Liver (tissue), 9 donors: Measurements from ENCODE around the gene CEP126. TPM values are rescaled to one million over a fixed set of nuclear protein-coding genes. Genes with fewer than 3 reads are reported as not detected.

Source experiments
- DNase-seq: peaks from one replicate; pipeline ENCODE4 v3.0.0-alpha.2; 2017; ENCODE audit warnings: low spot score
- H3K27ac ChIP-seq, 2 donors: one replicate each; pipeline ENCODE4 v1.7.0; 2013; ENCODE audit warnings: inconsistent platforms in 2 of 2, low read length in 2 of 2, control low read depth in 1 of 2, low read depth in 1 of 2, mild to moderate bottlenecking in 1 of 2
- H3K27me3 ChIP-seq, 4 donors: one replicate each; pipeline versions ENCODE4 v1.6.1 to v1.7.0; 2013; ENCODE audit warnings: low read length in 3 of 4, inconsistent platforms in 1 of 4, mild to moderate bottlenecking in 1 of 4, moderate library complexity in 1 of 4; ENCODE audit not compliant: control insufficient read depth in 4 of 4, insufficient read depth in 4 of 4
- H3K36me3 ChIP-seq, 4 donors: one replicate each; pipeline versions ENCODE4 v1.6.1 to v1.7.0; 2013; ENCODE audit warnings: low read length in 3 of 4, mild to moderate bottlenecking in 3 of 4, low read depth in 1 of 4, moderate library complexity in 1 of 4; ENCODE audit not compliant: control insufficient read depth in 4 of 4, insufficient read depth in 3 of 4
- H3K4me1 ChIP-seq, 4 donors: one replicate each; pipeline versions ENCODE4 v1.6.1 to v1.7.0; 2013; ENCODE audit warnings: low read length in 3 of 4, mild to moderate bottlenecking in 3 of 4, moderate library complexity in 1 of 4; ENCODE audit not compliant: control insufficient read depth in 4 of 4, insufficient read depth in 4 of 4
- H3K4me3 ChIP-seq, 3 donors: one replicate each; pipeline versions ENCODE4 v1.6.1 to v1.7.0; 2013; ENCODE audit warnings: low read length in 3 of 3, control low read depth in 1 of 3, low read depth in 1 of 3, mild to moderate bottlenecking in 1 of 3
- H3K9ac ChIP-seq, 2 donors: one replicate each; pipeline ENCODE4 v1.7.0; 2013; ENCODE audit warnings: low read length in 2 of 2, mild to moderate bottlenecking in 2 of 2, moderate library complexity in 2 of 2, control low read depth in 1 of 2, low read depth in 1 of 2
- H3K9me3 ChIP-seq, 4 donors: one replicate each; pipeline versions ENCODE4 v1.6.1 to v1.7.0; 2013; ENCODE audit warnings: low read length in 3 of 4; ENCODE audit not compliant: control insufficient read depth in 4 of 4
- ATF3 ChIP-seq: IDR thresholded peaks from 2 replicates; pipeline ENCODE4 v1.6.1; 2016; ENCODE audit warnings: antibody characterized with exemption
- CTCF ChIP-seq: fragments of 150-350 bp; IDR thresholded peaks from 2 replicates; pipeline ENCODE4 v1.5.1; 2017; ENCODE audit warnings: improper control_type of control experiment, low read depth, low read length; ENCODE audit not compliant: missing input control
- EGR1 ChIP-seq, 2 donors: IDR thresholded peaks; 2 replicates each; pipeline ENCODE4 v1.6.1; 2016 to 2018; ENCODE audit warnings: antibody characterized with exemption in 2 of 2, low read depth in 2 of 2
- FOXA2 ChIP-seq: IDR thresholded peaks from 2 replicates; pipeline ENCODE4 v1.6.1; 2016; ENCODE audit warnings: antibody characterized with exemption
- GABPA ChIP-seq, 2 donors: IDR thresholded peaks in 1 of 2; conservative IDR thresholded peaks in 1 of 2; 2 replicates each; pipeline ENCODE4 v1.6.1; 2016; ENCODE audit warnings: antibody characterized with exemption in 2 of 2, mild to moderate bottlenecking in 1 of 2, moderate library complexity in 1 of 2
- HNF4G ChIP-seq: IDR thresholded peaks from 2 replicates; pipeline ENCODE4 v1.6.1; 2016; ENCODE audit warnings: antibody characterized with exemption
- JUND ChIP-seq, 2 donors: IDR thresholded peaks; 2 replicates each; pipeline ENCODE4 v1.6.1; 2016; ENCODE audit warnings: antibody characterized with exemption in 2 of 2
- MAX ChIP-seq: IDR thresholded peaks from 2 replicates; pipeline ENCODE4 v1.6.1; 2016; ENCODE audit warnings: antibody characterized with exemption
- NR2F2 ChIP-seq: IDR thresholded peaks from 2 replicates; pipeline ENCODE4 v1.6.1; 2016; ENCODE audit warnings: antibody characterized with exemption
- RAD21 ChIP-seq, 2 donors: IDR thresholded peaks; 2 replicates each; pipeline ENCODE4 v1.6.1; 2016; ENCODE audit warnings: antibody characterized with exemption in 2 of 2, mild to moderate bottlenecking in 2 of 2
- RXRA ChIP-seq, 2 donors: IDR thresholded peaks; 2 replicates each; pipeline ENCODE4 v1.6.1; 2017 to 2018; ENCODE audit warnings: antibody characterized with exemption in 2 of 2, mild to moderate bottlenecking in 1 of 2
- SP1 ChIP-seq: IDR thresholded peaks from 2 replicates; pipeline ENCODE4 v1.6.1; 2018; ENCODE audit warnings: antibody characterized with exemption, mild to moderate bottlenecking
- TAF1 ChIP-seq: conservative IDR thresholded peaks from 2 replicates; pipeline ENCODE4 v1.6.1; 2016; ENCODE audit warnings: antibody characterized with exemption, mild to moderate bottlenecking
- YY1 ChIP-seq: IDR thresholded peaks from 2 replicates; pipeline ENCODE4 v1.6.1; 2016; ENCODE audit warnings: antibody characterized with exemption, mild to moderate bottlenecking
- ZBTB33 ChIP-seq: IDR thresholded peaks from 2 replicates; pipeline ENCODE4 v1.6.1; 2016; ENCODE audit warnings: antibody characterized with exemption
- WGBS: extraction: QIAGEN DNeasy Blood & Tissue Kit; methylation state at CpG from one replicate; pipeline ENCODE4 v1.1.7; 2013; 5-methylcytosine and 5-hydroxymethylcytosine counted together
- polyA plus RNA-seq, 2 donors: library from polyadenylated mRNA; stranded (reverse) in 1 of 2; unstranded in 1 of 2; fragments of 200-250 nt in 1 of 2; fragments of >200 nt in 1 of 2; fragmentation: Nextera tagmentation in 1 of 2; extraction: Ambion mirVana in 1 of 2; gene quantifications; one replicate each; pipeline versions ENCODE4 v1.2.1 to v1.2.3, GENCODE V29; 2013 to 2015
- total RNA-seq, 2 donors: library from RNA; depleted of rRNA; stranded (reverse); fragments of >200 nt; gene quantifications; one replicate each; pipeline ENCODE4 v1.2.3, GENCODE V29; 2014
- donor health status: healthy.
- donor health status: healthy.
- donor health status: healthy.
- donor health status: healthy.
- donor health status: healthy.

The CEP126 gene
- total and polyA plus RNA-seq, 4 donors: 0.02 to 0.75 (median 0.16) TPM

GRCh38 chr11:101880222-101880621, 34.6 kb upstream of the CEP126 start (continued):
- TF ChIP-seq YY1: peak; percentile 83
- no peak for TF ChIP-seq MAX
- peak; percentile 53 for TF ChIP-seq CTCF
- TF ChIP-seq RXRA (IDR thresholded peaks at IDR 0.05): peak in 1 of 2 donors; percentile 23
- TF ChIP-seq ATF3: no peak

- H3K9me3 ChIP-seq: no peaks in the 10 kb centered on the region
- TF ChIP-seq FOXA2: no peak
- no peak for TF ChIP-seq ATF3
- no peak for TF ChIP-seq MAX
- no peak for TF ChIP-seq ZBTB33
- TF ChIP-seq HNF4G: no peak
- 94% methylated on average over 2 of the region's 2 CpGs for WGBS
- H3K36me3 ChIP-seq: no peaks in the 10 kb centered on the region
- H3K27ac ChIP-seq: no peak overlapping the region
- no peak for DNase-seq
- peaks cover 0 to 3% (median 0%) of the 10 kb centered on the region in 4 donors for H3K27me3 ChIP-seq
- no peak overlapping the region for H3K9ac ChIP-seq
- H3K4me3 ChIP-seq: no peak overlapping the region
- peaks cover 2 to 10% (median 6%) of the 10 kb centered on the region in 4 donors for H3K4me1 ChIP-seq
Observed at GRCh38 chr11:101881586-101881985, 33.2 kb upstream of the CEP126 start.

GRCh38 chr11:101885631-101886030, 29.2 kb upstream of the CEP126 start:
- no peak for DNase-seq
- no peaks in the 10 kb centered on the region for H3K4me1 ChIP-seq
- 83% methylated on average over 4 of the region's 4 CpGs for WGBS
- TF ChIP-seq FOXA2: no peak
- TF ChIP-seq ATF3: no peak
- TF ChIP-seq EGR1 (IDR thresholded peaks at IDR 0.05; ENCODE audit: low read depth in 2 of 2): no peak
- TF ChIP-seq RAD21 (IDR thresholded peaks at IDR 0.05): no peak
- no peak for TF ChIP-seq JUND (IDR thresholded peaks at IDR 0.05)
- no peak for TF ChIP-seq MAX
- no peak for TF ChIP-seq SP1
- TF ChIP-seq RXRA (IDR thresholded peaks at IDR 0.05): no peak
- TF ChIP-seq ZBTB33: no peak
- TF ChIP-seq CTCF: no peak
- TF ChIP-seq NR2F2: no peak
- TF ChIP-seq YY1: no peak
- no peak for TF ChIP-seq TAF1
- TF ChIP-seq GABPA (IDR thresholded peaks at IDR 0.05 in 1 of 2, conservative IDR thresholded peaks at IDR 0.05 in 1 of 2): no peak

More at GRCh38 chr11:101885631-101886030, 29.2 kb upstream of the CEP126 start:
- Histone ChIP-seq H3K9ac (no peak overlapping the region), H3K27ac (no peak overlapping the region), H3K9me3 (no peaks in the 10 kb centered on the region), H3K4me3 (no peak overlapping the region), H3K27me3 (peaks cover 0 to 3% (median 0%) of the 10 kb centered on the region in 4 donors), H3K36me3 (no peaks in the 10 kb centered on the region)
